ENCODE measurements around the gene EFEMP2. TPM values are rescaled to one million over a fixed set of nuclear protein-coding genes. Genes with fewer than 3 reads are reported as not detected.

The EFEMP2 gene
- total RNA-seq, 2 experiments from 2014 or later, result 7.2 to 7.6 TPM

DNA sequence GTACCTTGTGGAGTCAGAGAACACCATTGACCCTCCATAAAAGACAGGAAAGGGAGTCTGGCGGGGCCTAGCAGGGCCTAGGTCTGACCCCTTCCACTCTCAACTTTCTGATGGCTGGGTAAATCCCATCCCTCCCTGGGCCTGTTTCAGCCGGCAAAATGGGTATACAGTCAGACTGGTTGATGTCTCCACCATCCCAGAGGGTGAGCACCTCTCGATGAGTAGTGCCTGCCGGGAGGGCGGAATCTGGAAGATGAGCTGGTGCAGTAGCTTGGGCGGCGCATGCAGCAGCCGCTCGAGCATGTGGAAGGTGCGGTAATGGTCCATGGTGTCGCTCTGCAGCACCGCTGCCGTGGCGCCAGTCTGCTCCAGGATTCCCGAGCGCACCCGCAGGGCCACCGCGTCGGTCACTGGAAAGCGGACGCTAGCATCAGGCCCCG, 15.1 kb upstream of the EFEMP2 start:
- Histone ChIP-seq H3K4me1 (ENCODE audit: insufficient read depth, low read length, poor library complexity, severe bottlenecking) (peaks cover 58% of the 10 kb centered on the region), H3K79me2 (ENCODE audit: insufficient read depth, low read depth, low read length) (peaks cover 37% of the 10 kb centered on the region), H4K20me1 (ENCODE audit: insufficient read depth, low read length) (peaks cover 3% of the 10 kb centered on the region; the same call in 1 of the 2 replicates), H2AFZ (ENCODE audit: low read length) (peak overlapping the region; percentile 40; the same call in 1 of the 2 replicates), H3K4me2 (ENCODE audit: low read length) (peak overlapping the region; percentile 97), H3K9me3 (ENCODE audit: low read length) (no peaks in the 10 kb centered on the region), H3K9me2 (ENCODE audit: insufficient read depth, low read length) (no peaks in the 10 kb centered on the region), H3K4me3 (ENCODE audit: low read depth, low read length, poor library complexity, severe bottlenecking) (peak overlapping the region; percentile 93), H3K27ac (ENCODE audit: low read depth, low read length, poor library complexity, severe bottlenecking) (peak overlapping the region; percentile 80), H3K36me3 (ENCODE audit: insufficient read depth, low read length) (peaks cover 48% of the 10 kb centered on the region)
- TF ChIP-seq, protein P1, sequence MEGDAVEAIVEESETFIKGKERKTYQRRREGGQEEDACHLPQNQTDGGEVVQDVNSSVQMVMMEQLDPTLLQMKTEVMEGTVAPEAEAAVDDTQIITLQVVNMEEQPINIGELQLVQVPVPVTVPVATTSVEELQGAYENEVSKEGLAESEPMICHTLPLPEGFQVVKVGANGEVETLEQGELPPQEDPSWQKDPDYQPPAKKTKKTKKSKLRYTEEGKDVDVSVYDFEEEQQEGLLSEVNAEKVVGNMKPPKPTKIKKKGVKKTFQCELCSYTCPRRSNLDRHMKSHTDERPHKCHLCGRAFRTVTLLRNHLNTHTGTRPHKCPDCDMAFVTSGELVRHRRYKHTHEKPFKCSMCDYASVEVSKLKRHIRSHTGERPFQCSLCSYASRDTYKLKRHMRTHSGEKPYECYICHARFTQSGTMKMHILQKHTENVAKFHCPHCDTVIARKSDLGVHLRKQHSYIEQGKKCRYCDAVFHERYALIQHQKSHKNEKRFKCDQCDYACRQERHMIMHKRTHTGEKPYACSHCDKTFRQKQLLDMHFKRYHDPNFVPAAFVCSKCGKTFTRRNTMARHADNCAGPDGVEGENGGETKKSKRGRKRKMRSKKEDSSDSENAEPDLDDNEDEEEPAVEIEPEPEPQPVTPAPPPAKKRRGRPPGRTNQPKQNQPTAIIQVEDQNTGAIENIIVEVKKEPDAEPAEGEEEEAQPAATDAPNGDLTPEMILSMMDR (conservative IDR thresholded peaks at IDR 0.05; ENCODE audit: low read length), result no peak
- no peak for TF ChIP-seq EZH2phosphoT487 (IDR thresholded peaks at IDR 0.05; ENCODE audit: borderline replicate concordance, low read depth, low read length)
- no peak for DNase-seq (ENCODE audit: low spot score)
- CTCF ChIA-PET (ENCODE audit: unreplicated experiment), result interaction anchor here (0.5 to 2.4 kb wide), 17 partner anchors 7 to 395 kb away, joined by 3 to 24 read pairs (median 5); partner anchors contain the start of genes CFL1 and MUS81
- intact Hi-C loops (cut with micrococcal nuclease; ENCODE audit: unreplicated experiment), result loop anchor here (1.0 to 5.0 kb wide), 3 partner anchors 28 to 245 kb away; partner anchors contain the start of gene SART1
- BruUV-seq (replicated peaks), result TSS peak; percentile 70
- POLR2A ChIA-PET, result interaction anchor here (0.5 to 5.6 kb wide), 10 partner anchors 10 to 1032 kb away, joined by 3 to 59 read pairs (median 4); partner anchors contain the start of genes CFL1 and MUS81

DNA sequence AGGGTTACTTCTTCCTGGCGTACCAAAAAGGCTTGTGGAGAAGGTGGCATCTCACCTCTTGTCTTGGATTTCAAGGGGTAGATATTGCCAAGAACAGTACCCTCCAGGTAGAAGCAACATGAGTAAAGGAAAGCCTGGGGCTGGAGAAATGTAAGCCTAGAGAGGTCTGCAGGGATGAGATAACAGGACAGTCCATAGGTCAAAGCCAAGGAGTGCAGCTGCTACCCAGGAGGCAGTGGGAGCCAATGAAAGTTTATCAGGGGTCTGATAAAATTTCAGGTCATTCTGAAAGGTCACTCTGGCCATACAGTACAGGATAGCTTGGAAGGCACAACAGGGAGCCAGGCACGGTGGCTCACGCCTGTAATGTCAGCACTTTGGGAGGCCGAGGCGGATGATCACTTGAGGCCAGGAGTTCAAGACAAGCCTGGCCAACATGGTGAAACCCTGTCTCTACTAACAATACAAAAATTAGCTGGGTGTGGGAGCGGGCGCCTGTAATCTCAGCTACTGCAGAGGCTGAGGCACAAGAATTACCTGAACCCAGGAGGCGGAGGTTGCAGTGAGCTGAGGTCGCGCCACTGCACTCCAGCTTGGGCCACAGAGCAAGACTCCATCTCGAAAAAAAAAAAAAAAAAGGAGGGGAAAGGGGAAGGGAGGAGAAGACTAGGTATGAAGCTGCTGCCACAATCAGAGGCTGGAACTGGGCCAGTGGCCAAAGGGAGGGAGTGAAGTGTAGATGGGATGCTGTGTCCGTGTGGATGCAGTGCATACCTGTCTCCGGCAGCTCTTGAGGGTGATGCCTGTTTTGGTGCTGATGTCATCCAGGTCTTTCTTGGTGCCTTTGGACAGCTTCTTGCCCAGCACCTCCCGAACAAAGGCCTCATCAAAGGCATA, 14.5 kb upstream of the EFEMP2 start:
- H3K36me3 ChIP-seq (ENCODE audit: insufficient read depth, low read length), result peaks cover 54% of the 10 kb centered on the region
- CTCF ChIA-PET (ENCODE audit: unreplicated experiment), result interaction anchor here (0.9 to 1.3 kb wide), 3 partner anchors 8 to 29 kb away, joined by 4 to 24 read pairs (median 10); partner anchors contain the start of gene CFL1
- no peak overlapping the region for H2AFZ ChIP-seq (ENCODE audit: low read length)
- TF ChIP-seq EZH2phosphoT487 (IDR thresholded peaks at IDR 0.05; ENCODE audit: borderline replicate concordance, low read depth, low read length), result no peak
- TF ChIP-seq, protein P1 (conservative IDR thresholded peaks at IDR 0.05; ENCODE audit: low read length), result no peak
- no peaks in the 10 kb centered on the region for H4K20me1 ChIP-seq (ENCODE audit: insufficient read depth, low read length)
- no peak for DNase-seq (ENCODE audit: low spot score)
- intact Hi-C loops (cut with micrococcal nuclease; ENCODE audit: unreplicated experiment), result loop anchor here (5.0 kb wide), 1 partner anchor 245 kb away; no protein-coding TSS in a partner anchor
- no peaks in the 10 kb centered on the region for H3K9me3 ChIP-seq (ENCODE audit: low read length)
- H3K79me2 ChIP-seq (ENCODE audit: insufficient read depth, low read depth, low read length), result peaks cover 30% of the 10 kb centered on the region
- POLR2A ChIA-PET, result interaction anchor here (0.6 to 5.6 kb wide), 4 partner anchors 14 to 27 kb away, joined by 3 to 59 read pairs (median 6); partner anchors contain the start of genes CFL1 and MUS81
- no peaks in the 10 kb centered on the region for H3K9me2 ChIP-seq (ENCODE audit: insufficient read depth, low read length)
- peak overlapping the region; percentile 93 for H3K4me3 ChIP-seq (ENCODE audit: low read depth, low read length, poor library complexity, severe bottlenecking)
- no TSS peak for BruUV-seq (replicated peaks)
- H3K27ac ChIP-seq (ENCODE audit: low read depth, low read length, poor library complexity, severe bottlenecking), result peak overlapping the region; percentile 80
- H3K4me2 ChIP-seq (ENCODE audit: low read length), result peak overlapping the region; percentile 97
- peaks cover 51% of the 10 kb centered on the region for H3K4me1 ChIP-seq (ENCODE audit: insufficient read depth, low read length, poor library complexity, severe bottlenecking)
